ENCODE data around the gene AFM. TPM values are rescaled to one million over a fixed set of nuclear protein-coding genes. Genes with fewer than 3 reads are reported as not detected.
A peak's percentile ranks its signal among the peaks of the same experiment; 100 is the strongest.

Gene AFM
- total and polyA plus RNA-seq, 2 of the 13 experiments (the other 11 are each of a cell fraction or from before 2014, with no cell fraction given), result 0.13 to 1.8 TPM

- CTCF ChIA-PET (ENCODE audit: low intra/inter-chr PET ratio, low total read pairs), result no interaction called here
- BruUV-seq (replicated peaks), result no TSS peak
These were observed 13.4 kb upstream of the AFM start for GRCh38 chr4:73468170-73468569.

GRCh38 chr4:73470728-73471127 lies 10.8 kb upstream of the AFM start:
- POLR2A ChIA-PET, result no interaction called here
- TF ChIP-seq SNAPC4 (CRISPR knock-in tag; IDR thresholded peaks at IDR 0.05), result no peak
- TF ChIP-seq ZFP90 (CRISPR knock-in tag; IDR thresholded peaks at IDR 0.05; ENCODE audit: borderline replicate concordance), result no peak
- no peak for TF ChIP-seq ARNT (IDR thresholded peaks at IDR 0.05)

More at GRCh38 chr4:73468170-73468569, 13.4 kb upstream of the AFM start:
- no peak for ATAC-seq
- WGBS (ENCODE audit: low lambda C conversion rate), result 66% methylated on average over 3 of the region's 3 CpGs
- Histone ChIP-seq H3K27ac (ENCODE audit: extremely low read length, insufficient read depth, low read length) (no peak overlapping the region), H4K20me1 (ENCODE audit: insufficient read depth, low read length) (no peaks in the 10 kb centered on the region), H3K9ac (ENCODE audit: insufficient read depth, low read depth, low read length) (no peak overlapping the region), H3K4me1 (ENCODE audit: insufficient read depth, low read length) (no peaks in the 10 kb centered on the region), H3K79me2 (ENCODE audit: insufficient read depth, low read length) (no peaks in the 10 kb centered on the region), H3K4me3 (replicated peaks in 1 of 3; ENCODE audit: insufficient read depth in 1 of 3, low read depth in 2 of 3, low read length in 3 of 3) (no peak overlapping the region), H3K4me2 (ENCODE audit: low read depth, low read length) (no peak overlapping the region), H3K9me3 (ENCODE audit: low read length) (peaks cover 13% of the 10 kb centered on the region), H3K27me3 (ENCODE audit: control insufficient read depth in 1 of 2, insufficient read depth in 2 of 2, low read length in 2 of 2) (no peaks in the 10 kb centered on the region; a peak in 1 of 5 replicates), H3K36me3 (replicated peaks in 1 of 2; ENCODE audit: control insufficient read depth in 1 of 2, insufficient read depth in 2 of 2, low read length in 2 of 2) (no peaks in the 10 kb centered on the region), H2AFZ (ENCODE audit: low read length) (no peak overlapping the region)
- in situ Hi-C loops (cut with HindIII; ENCODE audit: extremely low pct_ligation_motif_present, low pct_unique_long_range_greater_than_20kb) (loop anchor here (25.0 kb wide), 1 partner anchor 94 kb away; no protein-coding TSS in a partner anchor), intact Hi-C loops (cut with micrococcal nuclease; ENCODE audit: unreplicated experiment) (no loop called here)
- FAIRE-seq, result no peak
- POLR2A ChIA-PET, result no interaction called here
- DNase-seq (ENCODE audit: low spot score), result no peak
- no peak for TF ChIP-seq ZZZ3 (CRISPR knock-in tag; IDR thresholded peaks at IDR 0.05; ENCODE audit: borderline replicate concordance)
- peak; percentile 73 to 90 for TF ChIP-seq MAFK (conservative IDR thresholded peaks at IDR 0.05 in 1 of 2, IDR thresholded peaks at IDR 0.05 in 1 of 2; ENCODE audit: low read length in 2 of 2)
- TF ChIP-seq MAFF (IDR thresholded peaks at IDR 0.05; ENCODE audit: low read depth, low read length), result peak; percentile 81
- TF ChIP-seq PRDM4 (CRISPR knock-in tag; IDR thresholded peaks at IDR 0.05; ENCODE audit: borderline replicate concordance), result no peak

More at GRCh38 chr4:73470728-73471127, 10.8 kb upstream of the AFM start:
- 8% methylated on average over 1 of the region's 1 CpG for WGBS (ENCODE audit: low lambda C conversion rate)
- Histone ChIP-seq H3K4me1 (ENCODE audit: insufficient read depth, low read length) (no peaks in the 10 kb centered on the region), H3K4me3 (replicated peaks in 1 of 3; ENCODE audit: insufficient read depth in 1 of 3, low read depth in 2 of 3, low read length in 3 of 3) (no peak overlapping the region), H3K9ac (ENCODE audit: insufficient read depth, low read depth, low read length) (no peak overlapping the region), H3K27me3 (ENCODE audit: control insufficient read depth in 1 of 2, insufficient read depth in 2 of 2, low read length in 2 of 2) (no peaks in the 10 kb centered on the region; a peak in 1 of 5 replicates), H3K4me2 (ENCODE audit: low read depth, low read length) (no peak overlapping the region), H2AFZ (ENCODE audit: low read length) (no peak overlapping the region), H3K36me3 (replicated peaks in 1 of 2; ENCODE audit: control insufficient read depth in 1 of 2, insufficient read depth in 2 of 2, low read length in 2 of 2) (no peaks in the 10 kb centered on the region), H3K79me2 (ENCODE audit: insufficient read depth, low read length) (no peaks in the 10 kb centered on the region), H4K20me1 (ENCODE audit: insufficient read depth, low read length) (no peaks in the 10 kb centered on the region), H3K9me3 (ENCODE audit: low read length) (peaks cover 38% of the 10 kb centered on the region), H3K27ac (ENCODE audit: extremely low read length, insufficient read depth, low read length) (no peak overlapping the region)
- intact Hi-C loops (cut with micrococcal nuclease; ENCODE audit: unreplicated experiment), result no loop called here
- FAIRE-seq, result no peak
- CTCF ChIA-PET (ENCODE audit: low intra/inter-chr PET ratio, low total read pairs), result no interaction called here
- no peak for ATAC-seq
- in situ Hi-C loops (cut with HindIII; ENCODE audit: extremely low pct_ligation_motif_present, low pct_unique_long_range_greater_than_20kb), result loop anchor here (25.0 kb wide), 1 partner anchor 92 kb away; no protein-coding TSS in a partner anchor
- no peak for DNase-seq (ENCODE audit: low spot score)
- BruUV-seq (replicated peaks), result no TSS peak
